Activated naive CD8-positive, alpha-beta T cell treated with anti-CD3 and anti-CD28 coated beads, Interleukin-2, amount 50 U/mL, for 16 hours (primary cell): Measurements from ENCODE around the gene SETBP1.

ENCODE experiments used
- DNase-seq: peaks from one replicate; pipeline ENCODE4 v3.0.0-alpha.2; 2020; ENCODE audit warnings: low read depth, low spot score

Gene SETBP1

GRCh38 chr18:44759925-44760342 lies 79.2 kb downstream of the SETBP1 start:
- no peak for DNase-seq

DNA sequence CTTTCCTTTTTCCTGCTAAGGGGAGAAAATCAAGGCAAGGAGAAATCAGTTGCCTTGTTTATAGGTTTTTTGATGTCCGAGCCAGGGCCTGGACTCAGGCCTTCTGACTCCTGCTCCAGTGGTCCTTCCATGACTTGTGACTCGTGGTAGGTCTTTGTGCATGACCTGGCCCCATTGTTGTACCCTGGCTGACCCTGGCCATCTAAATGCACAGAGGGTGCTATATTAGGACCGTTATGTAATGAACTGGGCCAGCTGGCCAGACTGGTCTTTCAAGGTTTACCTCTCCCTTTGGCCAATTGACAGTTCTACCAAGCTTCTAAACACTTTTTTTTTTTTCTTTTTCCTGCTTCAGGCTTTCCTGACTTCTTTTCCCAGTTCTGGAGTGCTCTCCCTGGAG lies 81.1 kb downstream of the SETBP1 start:
- no peak for DNase-seq

- no peak for DNase-seq
Observed at GRCh38 chr18:44763327-44763726, 82.6 kb downstream of the SETBP1 start.

DNA sequence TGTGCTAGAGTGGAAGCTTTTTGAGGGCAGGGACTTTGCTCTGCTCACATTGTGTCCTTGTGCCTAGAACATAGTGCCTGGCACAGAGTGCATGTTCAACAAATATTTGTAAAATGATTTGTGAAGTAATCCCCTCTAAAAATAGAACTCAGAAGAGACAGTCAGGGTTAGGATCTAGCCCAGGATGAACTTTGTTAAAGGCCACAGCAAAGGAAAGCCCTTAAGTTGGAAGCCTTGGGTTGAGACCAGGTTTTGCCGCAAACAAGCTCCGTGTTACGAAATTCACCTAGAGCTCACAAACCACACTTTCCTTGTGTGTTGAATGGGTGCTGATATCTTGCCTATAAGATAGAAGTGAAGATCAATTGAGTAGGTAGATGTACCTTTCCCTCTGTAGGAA lies 84.2 kb downstream of the SETBP1 start:
- DNase-seq = no peak

DNA sequence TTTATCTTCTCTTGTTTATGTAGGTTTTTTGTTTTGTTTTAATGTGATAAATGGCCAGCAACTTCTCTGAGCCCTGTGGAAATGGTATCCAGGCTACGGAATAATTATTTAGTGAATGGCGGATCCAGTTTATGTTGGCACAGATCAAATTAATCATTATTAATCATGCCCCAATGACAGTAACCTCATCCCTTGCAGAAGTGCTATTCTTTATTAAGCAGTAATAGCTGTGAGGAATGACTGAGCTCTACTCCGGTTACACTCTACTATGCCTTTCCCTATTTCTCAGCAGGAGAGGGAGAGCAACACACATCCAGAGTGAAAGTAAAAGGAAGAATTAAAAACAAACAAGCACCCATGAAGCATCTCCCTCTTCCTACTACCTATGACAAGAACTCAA lies 84.8 kb downstream of the SETBP1 start:
- DNase-seq = no peak

DNA sequence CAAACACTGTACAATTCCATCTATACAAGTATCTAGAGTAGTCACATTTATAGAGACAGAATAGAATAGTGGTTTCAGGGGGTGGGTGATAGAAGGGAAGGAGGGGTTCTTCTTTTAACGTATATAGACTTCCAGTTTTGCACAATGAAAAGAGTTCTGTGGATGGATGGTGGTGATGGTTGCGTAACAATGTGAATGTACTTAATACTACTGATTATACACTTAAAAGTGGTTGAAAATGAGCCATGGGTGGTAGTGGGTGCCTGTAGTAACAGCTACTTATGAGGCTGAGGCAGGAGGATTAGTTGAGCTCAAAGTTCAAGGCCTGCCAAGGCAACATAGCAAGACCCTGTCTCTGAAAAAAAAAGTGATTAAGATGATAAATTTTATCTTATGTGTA lies 85.8 kb downstream of the SETBP1 start:
- DNase-seq = no peak

DNA sequence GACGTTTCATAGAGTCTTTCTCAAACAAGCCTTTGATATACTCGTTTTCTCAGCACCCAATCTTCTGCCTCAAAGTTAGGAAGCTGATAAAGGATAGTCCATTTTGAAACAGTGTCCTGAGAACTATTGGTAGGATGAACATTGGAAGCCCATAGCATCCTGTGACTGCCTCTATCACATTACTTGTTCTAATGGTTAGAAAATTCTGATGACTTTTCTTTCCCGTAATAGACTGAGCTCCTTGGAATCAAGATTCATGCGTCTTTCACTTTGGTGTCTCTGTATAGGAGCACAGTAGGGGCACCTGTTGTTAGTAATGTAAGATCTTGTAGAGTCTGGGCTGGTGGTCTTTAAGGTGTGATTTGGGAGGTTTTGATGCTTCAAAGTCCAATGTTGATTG lies 87.1 kb downstream of the SETBP1 start:
- no peak for DNase-seq

- DNase-seq = no peak
Observed at GRCh38 chr18:44770641-44771040, 90.0 kb downstream of the SETBP1 start.

GRCh38 chr18:44771572-44771955 lies 90.9 kb downstream of the SETBP1 start:
- DNase-seq = no peak

DNA sequence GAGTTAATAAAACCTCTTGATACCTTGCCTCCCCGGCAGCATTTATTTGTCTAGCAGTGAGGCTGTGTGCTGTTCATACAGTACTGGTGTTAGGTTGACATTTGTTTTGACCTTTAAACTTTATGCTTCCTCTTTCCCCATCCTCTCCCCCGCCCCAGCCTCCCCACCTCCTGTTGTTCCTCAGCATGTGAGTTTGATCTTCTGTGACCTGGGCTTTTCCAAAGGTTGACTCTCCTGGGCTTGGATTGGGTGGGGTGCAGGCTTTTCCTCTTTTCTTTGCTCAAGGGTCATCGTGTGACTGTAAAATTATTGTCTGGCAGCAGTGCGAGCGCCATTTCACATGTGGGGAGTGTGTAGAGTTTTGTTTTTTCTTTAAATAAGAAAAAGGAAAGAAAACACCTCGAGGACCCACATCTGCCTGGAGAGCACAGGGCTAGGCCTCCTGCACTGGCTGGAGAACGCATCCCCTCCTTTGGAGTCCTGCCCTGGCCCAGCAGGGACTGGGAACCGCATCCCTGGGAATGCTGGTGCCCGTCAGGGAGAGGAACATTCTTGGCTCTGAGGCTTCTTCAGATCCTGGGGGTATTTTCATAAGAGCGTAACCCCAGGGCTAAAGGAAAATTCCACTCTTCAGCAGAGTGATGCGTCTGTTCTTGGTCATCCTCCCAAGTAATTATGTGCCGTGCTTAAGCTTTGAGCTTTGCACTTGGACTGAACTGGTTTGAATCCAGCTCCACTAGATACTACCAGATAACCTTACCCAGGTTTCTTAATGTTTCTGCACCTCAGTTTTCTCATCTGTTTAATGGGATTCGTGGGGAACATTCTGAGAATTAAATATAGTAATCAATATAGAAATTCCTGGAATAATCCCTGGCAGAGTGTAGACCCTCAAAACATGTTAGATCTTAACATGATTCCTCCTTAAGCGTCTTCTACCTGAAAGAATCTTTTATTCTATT lies 91.5 kb downstream of the SETBP1 start:
- no peak for DNase-seq

- no peak for DNase-seq
Observed at GRCh38 chr18:44773640-44774155, 93.0 kb downstream of the SETBP1 start.

DNA sequence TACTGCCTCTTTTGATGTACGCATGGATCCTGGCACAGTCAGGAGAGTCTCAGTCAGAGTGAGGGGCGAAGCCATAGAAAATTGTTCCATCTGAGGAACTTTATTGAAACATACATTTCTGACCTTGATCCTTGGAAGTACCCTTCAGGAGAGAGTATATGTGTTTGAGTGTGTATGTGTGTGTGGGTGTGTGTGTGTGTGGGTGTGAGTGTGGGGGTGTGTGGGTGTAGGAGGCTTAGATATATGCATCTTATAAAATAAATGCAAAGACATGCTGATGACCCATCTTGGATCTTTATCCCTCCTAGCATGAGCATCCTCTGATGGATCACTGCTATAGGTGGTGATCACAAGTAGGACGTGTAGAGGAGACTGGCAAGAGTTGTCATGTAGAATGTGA lies 93.5 kb downstream of the SETBP1 start:
- DNase-seq = no peak

GRCh38 chr18:44777457-44778192 lies 96.9 kb downstream of the SETBP1 start:
- no peak for DNase-seq

- no peak for DNase-seq
Observed at GRCh38 chr18:44778788-44779187, 98.1 kb downstream of the SETBP1 start.

- DNase-seq = no peak
Observed at GRCh38 chr18:44779753-44780292, 99.1 kb downstream of the SETBP1 start.

DNA sequence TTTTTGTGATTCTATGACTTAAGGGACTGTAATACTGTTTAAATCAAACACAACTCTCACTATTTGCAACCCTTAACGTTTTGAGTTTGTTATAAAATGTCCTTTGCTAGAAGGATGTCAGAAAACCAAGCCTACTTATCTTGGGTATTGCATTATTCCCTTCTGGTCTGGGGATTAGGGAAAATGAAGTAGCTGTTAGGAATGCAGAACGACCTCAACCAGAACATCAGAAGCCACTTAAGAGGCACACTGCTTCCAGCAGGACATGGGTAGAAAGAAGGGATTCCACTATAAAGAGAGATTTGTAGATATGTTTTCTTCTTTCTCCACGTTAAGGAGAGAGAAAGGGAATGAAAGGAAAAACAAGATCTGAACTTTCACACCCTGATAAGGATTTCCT lies 101.2 kb downstream of the SETBP1 start:
- no peak for DNase-seq

DNA sequence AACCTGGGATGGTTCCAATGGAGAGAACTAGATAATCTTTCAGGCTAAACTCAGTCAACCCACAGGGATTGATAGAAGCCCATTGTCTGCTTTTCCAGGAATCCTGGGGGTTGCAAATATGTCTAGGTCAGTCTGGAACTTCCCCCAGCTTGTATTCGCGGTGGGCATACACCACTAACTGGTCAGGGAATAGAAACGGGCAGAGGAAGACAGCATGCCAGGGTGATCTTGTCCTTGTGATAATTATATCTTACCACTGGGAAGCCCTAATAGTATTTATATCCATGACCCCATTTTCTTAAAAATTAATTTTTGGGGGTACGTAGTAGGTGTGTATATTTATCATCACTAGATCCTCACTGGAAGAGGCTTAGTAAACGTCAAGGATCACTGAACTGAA lies 101.9 kb downstream of the SETBP1 start:
- no peak for DNase-seq

GRCh38 chr18:44783371-44783770 lies 102.7 kb downstream of the SETBP1 start:
- no peak for DNase-seq

DNA sequence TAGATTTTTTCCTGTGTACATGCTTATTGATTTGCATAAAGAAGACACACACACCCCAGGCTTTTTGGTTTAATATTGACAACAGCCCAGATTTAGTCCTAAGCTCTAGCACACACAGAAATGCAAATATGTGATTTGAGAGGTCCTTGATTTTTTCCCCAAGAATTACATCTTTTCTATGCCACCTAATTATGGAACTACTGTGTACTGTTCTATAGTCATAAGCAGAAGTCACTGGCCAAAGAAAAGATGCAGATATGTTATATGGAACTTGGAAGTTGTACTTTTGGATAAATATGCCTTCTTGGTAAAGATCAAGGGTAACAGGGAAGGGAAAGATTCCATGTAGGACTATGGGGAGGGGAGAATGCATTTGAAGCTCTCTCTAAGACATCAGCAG lies 105.6 kb downstream of the SETBP1 start:
- DNase-seq = no peak

DNA sequence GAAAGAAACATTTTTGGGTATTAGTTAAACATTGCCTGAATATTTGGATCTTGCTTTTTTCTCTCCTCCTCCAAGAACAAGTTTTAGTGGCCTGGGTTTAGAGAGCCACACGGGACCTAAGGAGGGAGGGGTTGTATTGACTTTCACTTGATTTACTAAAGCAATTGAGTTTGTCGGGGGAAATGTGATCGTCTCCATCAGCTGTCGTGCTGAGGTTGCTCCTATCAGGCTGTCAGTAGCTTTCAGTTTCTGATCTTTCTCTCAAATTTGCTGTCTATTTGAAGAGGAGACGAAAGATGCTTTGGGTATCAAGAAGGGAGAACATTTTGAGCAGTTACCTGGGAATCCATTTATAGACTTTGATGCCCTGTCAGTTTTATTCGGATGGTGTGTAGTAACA lies 106.0 kb downstream of the SETBP1 start:
- DNase-seq = no peak

DNA sequence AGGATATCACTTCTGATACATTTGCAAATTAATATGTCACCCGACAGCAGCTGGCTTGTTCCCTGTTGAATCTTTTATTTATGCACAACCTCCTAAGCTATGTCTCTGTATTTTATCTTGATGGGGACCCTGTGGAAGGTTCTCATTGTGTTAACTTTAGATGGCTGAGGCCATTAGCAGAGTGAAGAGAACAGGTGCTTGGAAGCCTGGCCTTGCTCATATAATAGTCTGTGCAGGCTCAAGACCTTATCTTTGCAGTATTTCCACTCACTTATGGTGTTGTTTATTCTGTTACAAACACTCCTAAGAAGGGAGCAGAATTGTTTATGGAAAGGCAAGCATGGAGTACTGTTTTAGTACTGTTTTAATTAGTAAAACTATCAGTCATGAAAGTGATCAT lies 107.6 kb downstream of the SETBP1 start:
- no peak for DNase-seq

GRCh38 chr18:44789710-44790109 lies 109.0 kb downstream of the SETBP1 start:
- no peak for DNase-seq
